GM10847 (cell line): ENCODE measurements around the gene GTF2A1.

Experiments
- POLR2A ChIP-seq: IDR thresholded peaks from 2 replicates; pipeline ENCODE4 v1.6.1; 2011; ENCODE audit not compliant: insufficient read length; ENCODE audit errors: extremely low read depth

The GTF2A1 gene

GRCh38 chr14:81243499-81243898 is 22.7 kb upstream of the GTF2A1 start:
- no peak for TF ChIP-seq POLR2A

- TF ChIP-seq POLR2A = no peak
Observed at GRCh38 chr14:81236138-81236537, 15.4 kb upstream of the GTF2A1 start.

GRCh38 chr14:81235096-81235495 is 14.3 kb upstream of the GTF2A1 start:
- TF ChIP-seq POLR2A = no peak

- TF ChIP-seq POLR2A = no peak
Observed at GRCh38 chr14:81234278-81234677, 13.5 kb upstream of the GTF2A1 start.

- no peak for TF ChIP-seq POLR2A
Observed at GRCh38 chr14:81233615-81234014, 12.9 kb upstream of the GTF2A1 start.

DNA sequence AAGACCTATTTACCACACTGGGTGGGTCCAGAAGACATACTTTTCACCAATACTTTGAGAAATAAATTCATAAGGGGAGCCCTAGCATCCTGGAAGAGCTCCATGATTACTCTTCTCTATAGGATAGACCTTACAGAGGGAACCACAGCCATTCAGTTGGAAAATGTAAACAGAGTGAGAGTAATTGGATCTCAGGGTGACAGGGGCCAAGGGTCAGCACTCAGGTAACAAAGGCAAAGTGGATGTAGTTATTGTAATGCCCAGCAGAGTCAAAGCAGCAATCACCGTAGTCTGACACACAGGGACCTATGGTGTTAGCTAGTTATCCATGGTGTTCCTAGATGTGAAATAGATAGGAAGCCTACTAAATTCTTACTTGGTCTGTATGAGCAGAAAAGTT is 10.8 kb upstream of the GTF2A1 start:
- no peak for TF ChIP-seq POLR2A

- TF ChIP-seq POLR2A = no peak
Observed at GRCh38 chr14:81224222-81224621, 3.5 kb upstream of the GTF2A1 start.

DNA sequence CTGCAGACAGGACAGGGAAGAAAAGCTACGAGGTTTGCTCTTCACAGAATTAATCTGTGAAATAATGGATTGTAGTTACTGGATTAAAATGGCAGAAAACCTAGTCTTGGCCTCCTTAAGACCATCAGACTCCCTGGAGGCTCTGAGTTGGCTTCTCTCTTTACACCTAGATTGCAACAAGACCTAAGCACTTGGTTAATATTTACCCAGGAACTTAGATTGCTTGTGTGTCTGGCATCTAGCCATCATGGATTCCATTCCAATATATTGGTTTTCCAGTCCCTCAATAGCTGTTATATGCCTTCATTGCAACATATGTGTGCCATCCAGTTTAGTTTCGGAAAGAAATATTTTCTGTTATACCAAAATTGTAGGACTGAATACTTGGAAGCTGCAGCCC is 1.9 kb upstream of the GTF2A1 start:
- no peak for TF ChIP-seq POLR2A

DNA sequence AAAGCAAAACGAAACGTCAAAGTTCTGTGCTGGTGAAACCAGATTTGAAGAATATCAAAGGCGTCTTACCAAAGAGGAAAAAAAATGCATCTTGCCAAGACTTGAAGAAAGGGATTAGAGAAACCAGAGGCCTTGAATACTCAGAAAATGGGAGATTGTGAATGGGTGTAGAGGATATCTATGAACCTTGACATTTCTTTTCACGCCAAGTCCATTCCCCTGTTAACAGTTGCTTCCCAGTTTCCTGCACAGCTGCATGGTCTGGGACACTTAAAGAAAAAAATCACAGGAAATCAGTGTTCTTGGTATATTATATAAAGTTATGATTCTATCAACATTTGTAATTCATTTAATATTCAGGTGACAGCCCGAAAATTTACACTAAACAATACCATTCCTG is 1.4 kb upstream of the GTF2A1 start:
- TF ChIP-seq POLR2A = no peak

- no peak for TF ChIP-seq POLR2A
Observed at GRCh38 chr14:81221579-81222102, 882 bp upstream of the GTF2A1 start.

- TF ChIP-seq POLR2A = no peak
Observed at GRCh38 chr14:81220580-81220829, 254 bp downstream of the GTF2A1 start.

- TF ChIP-seq POLR2A = no peak
Observed at GRCh38 chr14:81219759-81220579, 790 bp downstream of the GTF2A1 start.

GRCh38 chr14:81219210-81219758 is 1.5 kb downstream of the GTF2A1 start:
- peak; percentile 96 for TF ChIP-seq POLR2A

DNA sequence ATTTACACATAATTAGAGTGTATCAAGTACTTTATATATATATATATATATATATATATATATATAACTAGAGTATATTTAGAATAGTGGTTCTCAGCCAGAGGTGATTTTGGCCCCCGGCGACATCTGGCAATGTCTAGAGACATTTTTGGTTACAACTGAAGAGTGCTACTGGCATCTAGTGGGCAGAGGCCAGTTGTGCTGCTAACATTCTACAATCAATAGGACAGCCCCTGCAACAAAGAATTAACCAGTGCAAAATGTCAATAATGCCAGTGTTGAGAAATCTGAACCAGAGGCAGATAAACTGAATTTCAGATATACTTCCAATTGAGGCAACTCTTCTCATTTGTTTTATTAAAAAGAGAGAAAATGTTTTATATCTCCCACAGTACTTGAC is 8.9 kb downstream of the GTF2A1 start:
- no peak for TF ChIP-seq POLR2A

- no peak for TF ChIP-seq POLR2A
Observed at GRCh38 chr14:81209167-81209836, 11.5 kb downstream of the GTF2A1 start.

GRCh38 chr14:81208489-81208888 is 12.3 kb downstream of the GTF2A1 start:
- no peak for TF ChIP-seq POLR2A
